Uterus (tissue), 2 donors: ENCODE results near the gene PPP2R5E.

Experiments
- CTCF ChIP-seq, 4 experiments: fragments of 200-600 bp in 2 of 4; fragments of 450-650 bp in 2 of 4; sonication (generic) in 2 of 4; IDR thresholded peaks; one replicate each; pipeline ENCODE4 v1.5.1; 2016 to 2019; ENCODE audit warnings: antibody characterized with exemption in 4 of 4, mild to moderate bottlenecking in 2 of 4, moderate library complexity in 1 of 4
- POLR2A ChIP-seq, 2 donors: fragments of 450-650 bp; IDR thresholded peaks; one replicate each; pipeline ENCODE4 v1.6.1; 2016; ENCODE audit warnings: antibody characterized with exemption in 2 of 2, mild to moderate bottlenecking in 1 of 2, moderate library complexity in 1 of 2

DNA sequence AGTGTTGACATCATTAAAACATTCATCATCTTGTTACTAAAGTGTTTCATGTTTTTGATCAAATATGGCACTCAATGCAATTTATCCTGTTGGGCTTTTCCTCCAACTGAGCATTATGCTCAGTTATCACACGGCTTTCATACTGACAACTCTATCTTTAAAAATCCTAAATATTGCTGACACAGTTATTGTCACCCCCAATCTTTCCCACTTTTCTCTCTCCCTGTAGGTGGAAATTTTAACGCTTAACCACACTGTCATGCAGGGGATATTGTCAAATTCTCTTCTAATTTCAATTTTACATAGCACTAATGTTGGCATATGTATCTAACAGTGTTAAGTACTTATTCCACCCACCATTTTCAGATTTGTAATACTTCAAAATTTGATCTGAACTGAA is 164.7 kb downstream of the PPP2R5E start:
- TF ChIP-seq POLR2A (IDR thresholded peaks at IDR 0.05) (no peak), CTCF (IDR thresholded peaks at IDR 0.05) (no peak)
